H1 (cell line): ENCODE results near the gene HOXA6. TPM values are rescaled to one million over a fixed set of nuclear protein-coding genes. Genes with fewer than 3 reads are reported as not detected.

Experiments used
- SUZ12 ChIP-seq: fragments of 200-600 bp; sonication (generic); IDR thresholded peaks from 2 replicates; pipeline ENCODE4 v1.6.1; 2012; ENCODE audit warnings: mild to moderate bottlenecking, inconsistent platforms, low read length, moderate library complexity, mixed read lengths
- TAF1 ChIP-seq: IDR thresholded peaks from 2 replicates; pipeline ENCODE4 v1.6.1; 2011; ENCODE audit warnings: mild to moderate bottlenecking, low read depth, low read length
- polyA plus RNA-seq, 7 experiments: library from polyadenylated mRNA; depleted of rRNA in 3 of 7; stranded (reverse) in 5 of 7; unstranded in 2 of 7; fragments of >200 nt in 5 of 7; fragments of 200-250 nt in 2 of 7; gene quantifications; 1 replicate in 5 of 7; 2 replicates in 1 of 7; 4 replicates in 1 of 7; pipeline versions ENCODE4 v1.2.1 to v1.2.3, GENCODE V29; 2011 to 2013; ENCODE audit warnings: missing spikeins in 2 of 7, mixed read lengths in 2 of 7
- total RNA-seq: library from RNA; stranded (reverse); fragmentation: NEBNext Ultra II Directional; extraction: Animal tissue kit (Norgen Biotek cat#: 25700); gene quantifications from 2 replicates; pipeline ENCODE4 v1.2.1, GENCODE V29; 2021

HOXA6 gene
- total and polyA plus RNA-seq, 2 of the 8 experiments (the other 6 are each of a cell fraction or from before 2014, with no cell fraction given), result not detected

GRCh38 chr7:27097686-27098577, 49.6 kb downstream of the HOXA6 start (continued):
- TF ChIP-seq TAF1, result no peak
- peak; percentile 96 for TF ChIP-seq SUZ12
- TF ChIP-seq, all 59 proteins: peak for 5
